AG08395 (cell line): ENCODE results near the gene CHAC1.
"Not testable (repeated sequence)": the region's sequence is repeated elsewhere in the genome, so short reads cannot be mapped to it uniquely, and the experiment has no call there.

ENCODE experiments used
- DNase-seq: peaks from one replicate; pipeline ENCODE4 v3.0.0; 2012; ENCODE audit warnings: mixed read lengths, low spot score

The CHAC1 gene

GRCh38 chr15:40937762-40938535 lies 15.3 kb upstream of the CHAC1 start:
- peak; percentile 36 for DNase-seq

GRCh38 chr15:40938536-40938870 lies 14.8 kb upstream of the CHAC1 start:
- no peak for DNase-seq

- no peak for DNase-seq
Measured at GRCh38 chr15:40940296-40940801, 12.9 kb upstream of the CHAC1 start.

GRCh38 chr15:40941068-40941527 lies 12.2 kb upstream of the CHAC1 start:
- no peak for DNase-seq

- peak; percentile 90 for DNase-seq
Measured at GRCh38 chr15:40941528-40942336, 11.5 kb upstream of the CHAC1 start.

- DNase-seq: no peak
Measured at GRCh38 chr15:40942337-40942854, 10.9 kb upstream of the CHAC1 start.

- DNase-seq: no peak
Measured at GRCh38 chr15:40942878-40943277, 10.4 kb upstream of the CHAC1 start.

GRCh38 chr15:40943764-40944365 lies 9.4 kb upstream of the CHAC1 start:
- no peak for DNase-seq

GRCh38 chr15:40944510-40945296 lies 8.6 kb upstream of the CHAC1 start:
- DNase-seq: no peak

- DNase-seq: no peak
Measured at GRCh38 chr15:40948706-40949473, 4.4 kb upstream of the CHAC1 start.

- DNase-seq: no peak
Measured at GRCh38 chr15:40949756-40950207, 3.5 kb upstream of the CHAC1 start.

GRCh38 chr15:40951764-40952163 lies 1.5 kb upstream of the CHAC1 start:
- DNase-seq: no peak

GRCh38 chr15:40952301-40952900 lies 870 bp upstream of the CHAC1 start:
- no peak for DNase-seq

- no peak for DNase-seq
Measured at GRCh38 chr15:40953713-40954074, 423 bp downstream of the CHAC1 start.

- DNase-seq: not testable (repeated sequence)
Measured at GRCh38 chr15:40954158-40954848, 1.0 kb downstream of the CHAC1 start.

GRCh38 chr15:40955141-40955903 lies 2.1 kb downstream of the CHAC1 start:
- DNase-seq: no peak

- no peak for DNase-seq
Measured at GRCh38 chr15:40955930-40956540, 2.8 kb downstream of the CHAC1 start.

- DNase-seq: no peak
Measured at GRCh38 chr15:40956541-40956982, 3.3 kb downstream of the CHAC1 start.
